ENCODE results near the gene RAD18.

The RAD18 gene

GRCh38 chr3:8893001-8893400 is 70.3 kb downstream of the RAD18 start:
- DNase-seq, result no peak

- DNase-seq, result no peak
Measured at GRCh38 chr3:8891774-8892173, 71.5 kb downstream of the RAD18 start.

- DNase-seq, result no peak
Measured at GRCh38 chr3:8891303-8891702, 72.0 kb downstream of the RAD18 start.

GRCh38 chr3:8888301-8888915 is 74.9 kb downstream of the RAD18 start:
- no peak for DNase-seq

GRCh38 chr3:8887435-8888300 is 75.6 kb downstream of the RAD18 start:
- DNase-seq, result no peak

- no peak for DNase-seq
Measured at GRCh38 chr3:8886546-8886945, 76.7 kb downstream of the RAD18 start.

- no peak for DNase-seq
Measured at GRCh38 chr3:8885536-8886316, 77.5 kb downstream of the RAD18 start.

GRCh38 chr3:8884630-8885290 is 78.5 kb downstream of the RAD18 start:
- no peak for DNase-seq

GRCh38 chr3:8882642-8883041 is 80.6 kb downstream of the RAD18 start:
- no peak for DNase-seq

GRCh38 chr3:8882171-8882593 is 81.1 kb downstream of the RAD18 start:
- DNase-seq, result no peak

GRCh38 chr3:8879347-8879944 is 83.8 kb downstream of the RAD18 start:
- no peak for DNase-seq

GRCh38 chr3:8875836-8876235 is 87.4 kb downstream of the RAD18 start:
- DNase-seq, result no peak

- no peak for DNase-seq
Measured at GRCh38 chr3:8873740-8874139, 89.5 kb downstream of the RAD18 start.

- no peak for DNase-seq
Measured at GRCh38 chr3:8872261-8872660, 91.0 kb downstream of the RAD18 start.

GRCh38 chr3:8871306-8871705 is 92.0 kb downstream of the RAD18 start:
- DNase-seq, result no peak

GRCh38 chr3:8870134-8870533 is 93.1 kb downstream of the RAD18 start:
- DNase-seq, result no peak

GRCh38 chr3:8869613-8870012 is 93.7 kb downstream of the RAD18 start:
- no peak for DNase-seq

GRCh38 chr3:8868996-8869395 is 94.3 kb downstream of the RAD18 start:
- DNase-seq, result no peak

- DNase-seq, result no peak
Measured at GRCh38 chr3:8867646-8868045, 95.6 kb downstream of the RAD18 start.

GRCh38 chr3:8865697-8866096 is 97.6 kb downstream of the RAD18 start:
- no peak for DNase-seq

- no peak for DNase-seq
Measured at GRCh38 chr3:8864402-8865350, 98.6 kb downstream of the RAD18 start.

All from effector CD4-positive, alpha-beta T cell (primary cell).